Measurements from ENCODE around the gene RAB31.

Gene RAB31

DNA sequence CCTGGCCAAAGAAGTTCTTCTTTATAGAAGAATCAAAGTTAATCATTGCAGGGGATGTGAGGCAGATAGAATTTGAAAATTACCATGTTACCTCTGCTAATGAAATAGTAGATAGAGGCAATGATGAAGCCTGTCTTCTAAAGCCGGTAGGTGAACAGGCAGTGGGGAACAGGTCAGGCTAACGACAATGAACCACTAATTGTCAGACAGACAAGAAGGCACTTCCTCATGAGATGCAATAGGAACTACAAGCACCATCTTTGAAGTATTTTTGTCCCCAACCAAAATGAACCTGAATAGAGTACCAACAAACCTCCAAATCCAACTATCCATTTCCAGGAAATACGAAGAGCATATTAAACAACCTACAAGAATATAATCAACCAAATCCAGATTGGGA is 41.6 kb upstream of the RAB31 start:
- Histone ChIP-seq H3K4me3 (ENCODE audit: low read depth, low read length) (no peak overlapping the region), H3K4me1 (ENCODE audit: control insufficient read depth, insufficient read depth, low read length) (no peaks in the 10 kb centered on the region), H3K36me3 (ENCODE audit: control insufficient read depth in 2 of 2, insufficient read depth in 1 of 2, low read length in 2 of 2) (no peaks in the 10 kb centered on the region), H3K9me3 (ENCODE audit: control insufficient read depth, insufficient read depth, low read depth, low read length) (no peaks in the 10 kb centered on the region), H3K27ac (ENCODE audit: extremely low read depth, low read depth, low read length) (no peak overlapping the region)
- TF ChIP-seq ZNF473 (tag by site-specific recombination; IDR thresholded peaks at IDR 0.05) (no peak), ZNF529 (tag by site-specific recombination; IDR thresholded peaks at IDR 0.05; ENCODE audit: insufficient replicate concordance) (no peak), ZNF777 (tag by site-specific recombination; IDR thresholded peaks at IDR 0.05; ENCODE audit: borderline replicate concordance) (no peak)
- CTCF ChIA-PET, result no interaction called here
- POLR2A ChIA-PET, result no interaction called here

DNA sequence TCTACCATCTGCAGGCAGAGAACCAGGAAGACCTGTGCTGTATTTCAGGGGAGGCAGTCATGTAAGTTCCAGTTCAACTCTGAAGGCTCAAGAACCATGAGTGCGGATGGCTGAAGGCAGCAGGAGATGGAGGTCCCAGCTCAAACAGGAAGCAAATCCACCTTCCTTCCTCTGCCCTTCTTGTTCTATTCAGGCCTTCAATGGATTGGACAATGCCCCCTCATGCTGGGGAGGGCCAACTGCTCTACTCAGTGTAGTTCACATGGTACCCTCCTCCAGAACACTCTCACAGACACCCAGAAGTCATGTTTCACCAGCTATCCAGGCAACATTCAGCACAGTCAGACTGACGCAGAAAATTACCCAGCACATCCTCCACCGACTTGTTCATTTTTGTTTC is 39.1 kb upstream of the RAB31 start:
- ChIA-PET POLR2A (no interaction called here), CTCF (interaction anchor here (0.5 to 2.5 kb wide), 2 partner anchors 94 to 232 kb away, joined by 3 to 10 read pairs; no protein-coding TSS in a partner anchor)
- no peaks in the 10 kb centered on the region for H3K9me3 ChIP-seq (ENCODE audit: control insufficient read depth, insufficient read depth, low read depth, low read length)
- no peak overlapping the region for H3K27ac ChIP-seq (ENCODE audit: extremely low read depth, low read depth, low read length)
- H3K36me3 ChIP-seq (ENCODE audit: control insufficient read depth in 2 of 2, insufficient read depth in 1 of 2, low read length in 2 of 2), result no peaks in the 10 kb centered on the region
- H3K4me1 ChIP-seq (ENCODE audit: control insufficient read depth, insufficient read depth, low read length), result no peaks in the 10 kb centered on the region
- H3K4me3 ChIP-seq (ENCODE audit: low read depth, low read length), result no peak overlapping the region
- TF ChIP-seq, protein P1, sequence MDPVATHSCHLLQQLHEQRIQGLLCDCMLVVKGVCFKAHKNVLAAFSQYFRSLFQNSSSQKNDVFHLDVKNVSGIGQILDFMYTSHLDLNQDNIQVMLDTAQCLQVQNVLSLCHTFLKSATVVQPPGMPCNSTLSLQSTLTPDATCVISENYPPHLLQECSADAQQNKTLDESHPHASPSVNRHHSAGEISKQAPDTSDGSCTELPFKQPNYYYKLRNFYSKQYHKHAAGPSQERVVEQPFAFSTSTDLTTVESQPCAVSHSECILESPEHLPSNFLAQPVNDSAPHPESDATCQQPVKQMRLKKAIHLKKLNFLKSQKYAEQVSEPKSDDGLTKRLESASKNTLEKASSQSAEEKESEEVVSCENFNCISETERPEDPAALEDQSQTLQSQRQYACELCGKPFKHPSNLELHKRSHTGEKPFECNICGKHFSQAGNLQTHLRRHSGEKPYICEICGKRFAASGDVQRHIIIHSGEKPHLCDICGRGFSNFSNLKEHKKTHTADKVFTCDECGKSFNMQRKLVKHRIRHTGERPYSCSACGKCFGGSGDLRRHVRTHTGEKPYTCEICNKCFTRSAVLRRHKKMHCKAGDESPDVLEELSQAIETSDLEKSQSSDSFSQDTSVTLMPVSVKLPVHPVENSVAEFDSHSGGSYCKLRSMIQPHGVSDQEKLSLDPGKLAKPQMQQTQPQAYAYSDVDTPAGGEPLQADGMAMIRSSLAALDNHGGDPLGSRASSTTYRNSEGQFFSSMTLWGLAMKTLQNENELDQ (tag by site-specific recombination; IDR thresholded peaks at IDR 0.05; ENCODE audit: low read depth), result no peak
- TF ChIP-seq ZSCAN30 (tag by site-specific recombination; IDR thresholded peaks at IDR 0.05), result no peak
- no peak for TF ChIP-seq RBAK (tag by site-specific recombination; IDR thresholded peaks at IDR 0.05)
- no peak for TF ChIP-seq ZNF624 (tag by site-specific recombination; IDR thresholded peaks at IDR 0.05)
- no peak for TF ChIP-seq KLF7 (tag by site-specific recombination; IDR thresholded peaks at IDR 0.05; ENCODE audit: borderline replicate concordance)
- TF ChIP-seq, protein P2, sequence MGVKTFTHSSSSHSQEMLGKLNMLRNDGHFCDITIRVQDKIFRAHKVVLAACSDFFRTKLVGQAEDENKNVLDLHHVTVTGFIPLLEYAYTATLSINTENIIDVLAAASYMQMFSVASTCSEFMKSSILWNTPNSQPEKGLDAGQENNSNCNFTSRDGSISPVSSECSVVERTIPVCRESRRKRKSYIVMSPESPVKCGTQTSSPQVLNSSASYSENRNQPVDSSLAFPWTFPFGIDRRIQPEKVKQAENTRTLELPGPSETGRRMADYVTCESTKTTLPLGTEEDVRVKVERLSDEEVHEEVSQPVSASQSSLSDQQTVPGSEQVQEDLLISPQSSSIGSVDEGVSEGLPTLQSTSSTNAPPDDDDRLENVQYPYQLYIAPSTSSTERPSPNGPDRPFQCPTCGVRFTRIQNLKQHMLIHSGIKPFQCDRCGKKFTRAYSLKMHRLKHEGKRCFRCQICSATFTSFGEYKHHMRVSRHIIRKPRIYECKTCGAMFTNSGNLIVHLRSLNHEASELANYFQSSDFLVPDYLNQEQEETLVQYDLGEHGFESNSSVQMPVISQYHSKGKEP (tag by site-specific recombination; IDR thresholded peaks at IDR 0.05), result no peak

DNA sequence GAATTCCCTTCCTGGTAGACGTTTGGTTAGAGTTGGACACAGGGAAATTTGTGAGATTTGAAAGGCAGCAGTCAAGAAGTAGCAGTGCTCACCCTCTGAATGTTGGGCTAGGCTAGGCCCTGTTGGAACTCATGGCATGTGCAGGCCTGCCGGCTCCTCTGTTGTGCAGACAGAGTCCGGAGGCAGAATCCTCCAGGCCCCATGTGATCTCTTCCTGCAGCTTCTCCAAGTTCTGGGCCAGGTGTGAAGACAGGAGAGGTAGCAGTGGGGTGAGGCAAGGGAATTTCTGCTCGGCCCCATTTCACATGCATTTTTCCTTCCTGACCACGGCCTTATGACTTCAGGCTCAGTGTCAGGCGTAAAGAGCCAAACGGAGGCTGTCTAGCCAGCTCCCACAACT is 36.9 kb upstream of the RAB31 start:
- no peak overlapping the region for H3K4me3 ChIP-seq (ENCODE audit: low read depth, low read length)
- ChIA-PET CTCF (interaction anchor here (0.8 to 2.5 kb wide), 3 partner anchors 96 to 158 kb away, joined by 3 to 10 read pairs (median 3); no protein-coding TSS in a partner anchor), POLR2A (no interaction called here)
- H3K36me3 ChIP-seq (ENCODE audit: control insufficient read depth in 2 of 2, insufficient read depth in 1 of 2, low read length in 2 of 2), result no peaks in the 10 kb centered on the region
- TF ChIP-seq TRIM28 (IDR thresholded peaks at IDR 0.05; ENCODE audit: borderline replicate concordance, low read length) (no peak), HOXC10 (CRISPR knock-in tag; IDR thresholded peaks at IDR 0.05) (no peak)
- H3K4me1 ChIP-seq (ENCODE audit: control insufficient read depth, insufficient read depth, low read length), result no peaks in the 10 kb centered on the region
- no peak overlapping the region for H3K27ac ChIP-seq (ENCODE audit: extremely low read depth, low read depth, low read length)
- no peaks in the 10 kb centered on the region for H3K9me3 ChIP-seq (ENCODE audit: control insufficient read depth, insufficient read depth, low read depth, low read length)

DNA sequence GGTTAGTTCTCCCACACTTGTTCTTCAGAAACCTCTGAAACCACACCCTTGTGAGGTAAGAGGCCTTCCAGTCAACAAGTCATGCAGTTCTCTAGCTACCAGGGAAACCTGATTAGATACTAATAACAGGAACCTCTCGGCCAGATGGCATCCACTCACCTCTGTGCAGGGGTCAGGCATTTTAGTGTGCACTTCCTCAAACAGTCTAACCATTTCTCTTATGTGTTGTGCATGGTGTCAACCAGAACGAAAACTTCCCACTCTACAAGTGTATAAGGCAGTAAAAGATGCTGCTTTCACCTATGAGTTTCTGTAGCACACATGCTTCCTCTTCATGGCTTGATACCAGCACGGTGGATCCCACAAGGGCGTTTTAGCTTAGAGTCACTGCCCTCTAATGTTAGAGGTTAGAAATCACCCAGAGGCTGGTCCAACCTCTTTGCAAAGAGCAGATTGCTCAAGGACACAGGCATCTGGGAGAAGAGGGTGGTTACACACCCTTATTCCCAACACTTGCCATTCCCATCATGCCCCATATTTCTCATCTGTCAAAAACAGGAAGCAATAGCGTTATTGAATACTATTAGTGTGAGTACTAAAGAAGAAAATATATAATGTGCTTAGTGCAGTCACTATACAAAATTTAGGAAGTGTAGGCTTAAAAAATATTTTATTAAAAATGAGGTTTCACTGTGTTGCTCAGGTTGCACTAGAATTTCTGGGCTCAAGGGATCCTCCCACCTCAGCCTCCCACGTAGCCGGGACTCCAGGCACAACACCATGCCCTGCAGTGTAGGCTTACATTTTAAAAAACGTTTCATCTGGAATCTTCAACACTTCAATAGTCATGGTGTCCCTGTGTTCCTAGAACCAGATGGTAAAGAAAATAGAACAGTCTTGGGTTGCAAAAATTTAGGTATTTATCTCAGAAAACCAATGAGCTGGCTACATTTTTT is 34.5 kb upstream of the RAB31 start:
- H3K27ac ChIP-seq (ENCODE audit: extremely low read depth, low read depth, low read length), result no peak overlapping the region
- CTCF ChIA-PET, result interaction anchor here (0.6 to 2.4 kb wide), 7 partner anchors 10 to 99 kb away, joined by 3 to 7 read pairs (median 5); no protein-coding TSS in a partner anchor
- no peaks in the 10 kb centered on the region for H3K9me3 ChIP-seq (ENCODE audit: control insufficient read depth, insufficient read depth, low read depth, low read length)
- no peaks in the 10 kb centered on the region for H3K36me3 ChIP-seq (ENCODE audit: control insufficient read depth in 2 of 2, insufficient read depth in 1 of 2, low read length in 2 of 2)
- POLR2A ChIA-PET, result interaction anchor here (0.6 kb wide), 1 partner anchor 27 kb away, joined by 5 read pairs; no protein-coding TSS in a partner anchor
- H3K4me1 ChIP-seq (ENCODE audit: control insufficient read depth, insufficient read depth, low read length), result no peaks in the 10 kb centered on the region
- H3K4me3 ChIP-seq (ENCODE audit: low read depth, low read length), result no peak overlapping the region
- TF ChIP-seq, protein P3, sequence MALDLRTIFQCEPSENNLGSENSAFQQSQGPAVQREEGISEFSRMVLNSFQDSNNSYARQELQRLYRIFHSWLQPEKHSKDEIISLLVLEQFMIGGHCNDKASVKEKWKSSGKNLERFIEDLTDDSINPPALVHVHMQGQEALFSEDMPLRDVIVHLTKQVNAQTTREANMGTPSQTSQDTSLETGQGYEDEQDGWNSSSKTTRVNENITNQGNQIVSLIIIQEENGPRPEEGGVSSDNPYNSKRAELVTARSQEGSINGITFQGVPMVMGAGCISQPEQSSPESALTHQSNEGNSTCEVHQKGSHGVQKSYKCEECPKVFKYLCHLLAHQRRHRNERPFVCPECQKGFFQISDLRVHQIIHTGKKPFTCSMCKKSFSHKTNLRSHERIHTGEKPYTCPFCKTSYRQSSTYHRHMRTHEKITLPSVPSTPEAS (tag by site-specific recombination; IDR thresholded peaks at IDR 0.05), result no peak
- TF ChIP-seq ZFHX2 (tag by site-specific recombination; conservative IDR thresholded peaks at IDR 0.05), result 0 out of 2 replicates have a peak, but pooled peaks have one; percentile 10
- TF ChIP-seq ZNF416 (tag by site-specific recombination; IDR thresholded peaks at IDR 0.05), result no peak
- TF ChIP-seq, protein P4, sequence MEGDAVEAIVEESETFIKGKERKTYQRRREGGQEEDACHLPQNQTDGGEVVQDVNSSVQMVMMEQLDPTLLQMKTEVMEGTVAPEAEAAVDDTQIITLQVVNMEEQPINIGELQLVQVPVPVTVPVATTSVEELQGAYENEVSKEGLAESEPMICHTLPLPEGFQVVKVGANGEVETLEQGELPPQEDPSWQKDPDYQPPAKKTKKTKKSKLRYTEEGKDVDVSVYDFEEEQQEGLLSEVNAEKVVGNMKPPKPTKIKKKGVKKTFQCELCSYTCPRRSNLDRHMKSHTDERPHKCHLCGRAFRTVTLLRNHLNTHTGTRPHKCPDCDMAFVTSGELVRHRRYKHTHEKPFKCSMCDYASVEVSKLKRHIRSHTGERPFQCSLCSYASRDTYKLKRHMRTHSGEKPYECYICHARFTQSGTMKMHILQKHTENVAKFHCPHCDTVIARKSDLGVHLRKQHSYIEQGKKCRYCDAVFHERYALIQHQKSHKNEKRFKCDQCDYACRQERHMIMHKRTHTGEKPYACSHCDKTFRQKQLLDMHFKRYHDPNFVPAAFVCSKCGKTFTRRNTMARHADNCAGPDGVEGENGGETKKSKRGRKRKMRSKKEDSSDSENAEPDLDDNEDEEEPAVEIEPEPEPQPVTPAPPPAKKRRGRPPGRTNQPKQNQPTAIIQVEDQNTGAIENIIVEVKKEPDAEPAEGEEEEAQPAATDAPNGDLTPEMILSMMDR (tag by site-specific recombination; IDR thresholded peaks at IDR 0.05), result 0 out of 2 replicates have a peak, but pooled peaks have one; percentile 14
- TF ChIP-seq, protein P5, sequence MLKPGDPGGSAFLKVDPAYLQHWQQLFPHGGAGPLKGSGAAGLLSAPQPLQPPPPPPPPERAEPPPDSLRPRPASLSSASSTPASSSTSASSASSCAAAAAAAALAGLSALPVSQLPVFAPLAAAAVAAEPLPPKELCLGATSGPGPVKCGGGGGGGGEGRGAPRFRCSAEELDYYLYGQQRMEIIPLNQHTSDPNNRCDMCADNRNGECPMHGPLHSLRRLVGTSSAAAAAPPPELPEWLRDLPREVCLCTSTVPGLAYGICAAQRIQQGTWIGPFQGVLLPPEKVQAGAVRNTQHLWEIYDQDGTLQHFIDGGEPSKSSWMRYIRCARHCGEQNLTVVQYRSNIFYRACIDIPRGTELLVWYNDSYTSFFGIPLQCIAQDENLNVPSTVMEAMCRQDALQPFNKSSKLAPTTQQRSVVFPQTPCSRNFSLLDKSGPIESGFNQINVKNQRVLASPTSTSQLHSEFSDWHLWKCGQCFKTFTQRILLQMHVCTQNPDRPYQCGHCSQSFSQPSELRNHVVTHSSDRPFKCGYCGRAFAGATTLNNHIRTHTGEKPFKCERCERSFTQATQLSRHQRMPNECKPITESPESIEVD (tag by site-specific recombination; IDR thresholded peaks at IDR 0.05), result no peak
- no peak for TF ChIP-seq ZNF350 (tag by site-specific recombination; IDR thresholded peaks at IDR 0.05)
